Measurements from ENCODE around the gene TSPAN16.

Gene TSPAN16

DNA sequence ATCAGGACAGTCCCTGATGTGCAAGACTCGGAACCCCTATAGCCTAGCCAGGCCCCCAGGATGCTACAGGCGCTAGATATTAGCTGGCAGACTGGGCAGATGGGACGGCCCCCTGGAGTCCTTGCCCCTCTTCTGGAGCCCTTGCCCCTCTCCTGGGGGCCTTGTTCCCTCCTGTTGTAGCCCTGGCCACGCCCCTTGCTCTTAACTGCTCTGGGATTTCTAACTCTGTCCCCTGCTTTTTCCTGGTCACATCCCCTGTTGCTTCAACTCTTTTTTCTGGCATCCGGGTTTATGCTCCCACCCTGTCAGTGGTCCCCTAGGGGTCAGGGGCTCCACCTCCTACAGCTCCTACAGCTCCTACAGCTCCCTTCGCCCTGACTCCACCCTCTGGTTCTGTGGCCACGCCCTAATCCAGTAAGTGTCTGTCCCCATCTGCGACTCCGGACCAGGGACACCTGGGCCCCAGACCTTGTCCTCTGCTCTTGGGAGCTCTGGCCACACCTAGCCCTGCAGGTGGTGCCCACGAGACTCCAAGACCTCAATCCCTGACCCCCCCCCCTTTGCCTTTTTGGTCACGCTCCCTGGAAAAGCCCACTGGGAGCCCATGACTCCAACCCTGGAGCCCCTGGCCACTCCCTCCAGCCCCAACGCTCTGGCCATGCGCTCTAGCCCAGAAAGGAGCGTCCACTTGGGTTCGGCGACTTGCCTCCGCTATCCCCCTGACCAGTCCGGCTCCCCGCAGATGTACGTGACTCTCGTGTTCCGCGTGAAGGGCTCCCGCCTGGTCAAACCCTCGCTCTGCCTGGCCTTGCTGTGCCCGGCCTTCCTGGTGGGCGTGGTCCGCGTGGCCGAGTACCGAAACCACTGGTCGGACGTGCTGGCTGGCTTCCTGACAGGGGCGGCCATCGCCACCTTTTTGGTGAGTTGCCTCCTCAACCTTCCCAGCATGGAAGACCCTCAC is 66.1 kb downstream of the TSPAN16 start:
- Histone ChIP-seq H3K9me2 (replicated peaks; ENCODE audit: low read depth, low read length) (no peaks in the 10 kb centered on the region), H3K36me3 (ENCODE audit: insufficient read depth, low read length) (no peaks in the 10 kb centered on the region), H2AFZ (ENCODE audit: low read length) (no peak overlapping the region), H3K9me3 (ENCODE audit: insufficient read depth, low read depth, low read length) (no peaks in the 10 kb centered on the region), H3F3A (ENCODE audit: low read depth) (no peaks in the 10 kb centered on the region), H3K4me2 (ENCODE audit: low read depth, low read length, poor library complexity, severe bottlenecking) (no peak overlapping the region), H3K27me3 (ENCODE audit: insufficient read depth, low read length, poor library complexity, severe bottlenecking) (no peaks in the 10 kb centered on the region), H3K79me2 (ENCODE audit: insufficient read depth, low read length) (no peaks in the 10 kb centered on the region), H3K9ac (ENCODE audit: low read depth, low read length, poor library complexity, severe bottlenecking) (no peak overlapping the region), H4K20me1 (ENCODE audit: insufficient read depth, low read length, poor library complexity, severe bottlenecking) (no peaks in the 10 kb centered on the region), H3K4me1 (ENCODE audit: insufficient read depth, low read length, poor library complexity, severe bottlenecking) (no peaks in the 10 kb centered on the region), H3K4me3 (ENCODE audit: low read length, poor library complexity, severe bottlenecking) (no peak overlapping the region)
- TF ChIP-seq, protein P1, sequence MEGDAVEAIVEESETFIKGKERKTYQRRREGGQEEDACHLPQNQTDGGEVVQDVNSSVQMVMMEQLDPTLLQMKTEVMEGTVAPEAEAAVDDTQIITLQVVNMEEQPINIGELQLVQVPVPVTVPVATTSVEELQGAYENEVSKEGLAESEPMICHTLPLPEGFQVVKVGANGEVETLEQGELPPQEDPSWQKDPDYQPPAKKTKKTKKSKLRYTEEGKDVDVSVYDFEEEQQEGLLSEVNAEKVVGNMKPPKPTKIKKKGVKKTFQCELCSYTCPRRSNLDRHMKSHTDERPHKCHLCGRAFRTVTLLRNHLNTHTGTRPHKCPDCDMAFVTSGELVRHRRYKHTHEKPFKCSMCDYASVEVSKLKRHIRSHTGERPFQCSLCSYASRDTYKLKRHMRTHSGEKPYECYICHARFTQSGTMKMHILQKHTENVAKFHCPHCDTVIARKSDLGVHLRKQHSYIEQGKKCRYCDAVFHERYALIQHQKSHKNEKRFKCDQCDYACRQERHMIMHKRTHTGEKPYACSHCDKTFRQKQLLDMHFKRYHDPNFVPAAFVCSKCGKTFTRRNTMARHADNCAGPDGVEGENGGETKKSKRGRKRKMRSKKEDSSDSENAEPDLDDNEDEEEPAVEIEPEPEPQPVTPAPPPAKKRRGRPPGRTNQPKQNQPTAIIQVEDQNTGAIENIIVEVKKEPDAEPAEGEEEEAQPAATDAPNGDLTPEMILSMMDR (conservative IDR thresholded peaks at IDR 0.05; ENCODE audit: low read length), result no peak
- no peak for TF ChIP-seq EZH2phosphoT487 (IDR thresholded peaks at IDR 0.05; ENCODE audit: borderline replicate concordance)

DNA sequence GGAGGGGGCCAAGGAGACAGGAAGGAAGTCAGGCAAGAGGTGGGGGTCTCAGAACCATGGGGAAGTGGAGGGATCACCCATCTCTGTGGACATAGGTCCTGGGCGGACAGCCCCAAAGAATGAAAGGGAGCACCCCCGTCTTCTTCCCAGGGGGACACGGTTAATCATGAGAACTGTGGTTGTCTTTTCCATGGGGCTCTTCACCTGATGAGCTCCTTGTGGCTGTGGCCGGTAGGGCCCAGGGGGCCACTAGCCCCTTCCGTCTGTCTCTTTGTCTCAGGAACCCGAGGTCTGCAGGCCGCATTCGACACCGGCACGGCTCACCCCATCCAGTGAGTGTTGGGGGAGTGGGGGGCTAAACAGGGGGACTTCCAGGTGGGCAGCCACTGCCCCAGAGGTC is 67.9 kb downstream of the TSPAN16 start:
- H3K9me2 ChIP-seq (replicated peaks; ENCODE audit: low read depth, low read length), result no peaks in the 10 kb centered on the region
- H3K4me1 ChIP-seq (ENCODE audit: insufficient read depth, low read length, poor library complexity, severe bottlenecking), result no peaks in the 10 kb centered on the region
- no peaks in the 10 kb centered on the region for H3K27me3 ChIP-seq (ENCODE audit: insufficient read depth, low read length, poor library complexity, severe bottlenecking)
- no peak for TF ChIP-seq EZH2phosphoT487 (IDR thresholded peaks at IDR 0.05; ENCODE audit: borderline replicate concordance)
- TF ChIP-seq, protein P1 (conservative IDR thresholded peaks at IDR 0.05; ENCODE audit: low read length), result no peak
- H3F3A ChIP-seq (ENCODE audit: low read depth), result no peaks in the 10 kb centered on the region
- H3K79me2 ChIP-seq (ENCODE audit: insufficient read depth, low read length), result no peaks in the 10 kb centered on the region
- no peaks in the 10 kb centered on the region for H3K36me3 ChIP-seq (ENCODE audit: insufficient read depth, low read length)
- H2AFZ ChIP-seq (ENCODE audit: low read length), result no peak overlapping the region
- H3K9me3 ChIP-seq (ENCODE audit: insufficient read depth, low read depth, low read length), result no peaks in the 10 kb centered on the region
- H3K4me3 ChIP-seq (ENCODE audit: low read length, poor library complexity, severe bottlenecking), result no peak overlapping the region
- no peak overlapping the region for H3K9ac ChIP-seq (ENCODE audit: low read depth, low read length, poor library complexity, severe bottlenecking)
- H3K4me2 ChIP-seq (ENCODE audit: low read depth, low read length, poor library complexity, severe bottlenecking), result no peak overlapping the region
- no peaks in the 10 kb centered on the region for H4K20me1 ChIP-seq (ENCODE audit: insufficient read depth, low read length, poor library complexity, severe bottlenecking)

DNA sequence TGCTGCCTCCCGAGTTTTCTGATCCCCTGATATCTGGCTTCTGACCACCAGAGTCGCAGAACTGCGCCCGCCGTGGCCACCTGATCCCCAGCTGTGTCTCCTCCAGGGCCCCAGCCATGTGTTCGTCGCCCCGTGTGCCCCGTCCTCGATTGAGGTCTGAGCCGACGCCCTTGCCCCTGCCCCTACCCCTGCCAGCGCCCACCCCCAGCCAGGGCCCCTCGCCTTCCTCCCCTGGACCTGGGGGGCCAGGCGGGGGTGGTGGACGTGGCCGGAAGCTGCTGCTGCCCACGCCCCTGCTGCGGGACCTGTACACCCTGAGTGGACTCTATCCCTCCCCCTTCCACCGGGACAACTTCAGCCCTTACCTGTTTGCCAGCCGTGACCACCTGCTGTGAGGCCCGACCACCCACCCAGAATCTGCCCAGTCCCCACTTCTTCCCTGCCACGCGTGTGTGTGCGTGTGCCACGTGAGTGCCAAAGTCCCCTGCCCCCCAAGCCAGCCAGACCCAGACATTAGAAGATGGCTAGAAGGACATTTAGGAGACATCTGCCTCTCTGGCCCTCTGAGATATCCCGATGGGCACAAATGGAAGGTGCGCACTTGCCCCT is 68.4 kb downstream of the TSPAN16 start:
- no peak overlapping the region for H3K9ac ChIP-seq (ENCODE audit: low read depth, low read length, poor library complexity, severe bottlenecking)
- TF ChIP-seq, protein P1 (conservative IDR thresholded peaks at IDR 0.05; ENCODE audit: low read length), result no peak
- no peak for TF ChIP-seq EZH2phosphoT487 (IDR thresholded peaks at IDR 0.05; ENCODE audit: borderline replicate concordance)
- no peak overlapping the region for H3K4me3 ChIP-seq (ENCODE audit: low read length, poor library complexity, severe bottlenecking)
- H3K9me3 ChIP-seq (ENCODE audit: insufficient read depth, low read depth, low read length), result no peaks in the 10 kb centered on the region
- no peaks in the 10 kb centered on the region for H3F3A ChIP-seq (ENCODE audit: low read depth)
- no peak overlapping the region for H2AFZ ChIP-seq (ENCODE audit: low read length)
- no peaks in the 10 kb centered on the region for H3K9me2 ChIP-seq (replicated peaks; ENCODE audit: low read depth, low read length)
- H3K79me2 ChIP-seq (ENCODE audit: insufficient read depth, low read length), result no peaks in the 10 kb centered on the region
- no peaks in the 10 kb centered on the region for H4K20me1 ChIP-seq (ENCODE audit: insufficient read depth, low read length, poor library complexity, severe bottlenecking)
- no peaks in the 10 kb centered on the region for H3K4me1 ChIP-seq (ENCODE audit: insufficient read depth, low read length, poor library complexity, severe bottlenecking)
- H3K27me3 ChIP-seq (ENCODE audit: insufficient read depth, low read length, poor library complexity, severe bottlenecking), result no peaks in the 10 kb centered on the region
- no peak overlapping the region for H3K4me2 ChIP-seq (ENCODE audit: low read depth, low read length, poor library complexity, severe bottlenecking)
- H3K36me3 ChIP-seq (ENCODE audit: insufficient read depth, low read length), result no peaks in the 10 kb centered on the region

Measured in Loucy (cell line).